ENCODE measurements around the gene CCSER1. TPM values are rescaled to one million over a fixed set of nuclear protein-coding genes. Genes with fewer than 3 reads are reported as not detected.
A peak's percentile ranks its signal among the peaks of the same experiment; 100 is the strongest.
"Not testable (repeated sequence)": the region's sequence is repeated elsewhere in the genome, so short reads cannot be mapped to it uniquely, and the experiment has no call there.

Gene CCSER1
- polyA plus RNA-seq, 1 experiment = not detected

DNA sequence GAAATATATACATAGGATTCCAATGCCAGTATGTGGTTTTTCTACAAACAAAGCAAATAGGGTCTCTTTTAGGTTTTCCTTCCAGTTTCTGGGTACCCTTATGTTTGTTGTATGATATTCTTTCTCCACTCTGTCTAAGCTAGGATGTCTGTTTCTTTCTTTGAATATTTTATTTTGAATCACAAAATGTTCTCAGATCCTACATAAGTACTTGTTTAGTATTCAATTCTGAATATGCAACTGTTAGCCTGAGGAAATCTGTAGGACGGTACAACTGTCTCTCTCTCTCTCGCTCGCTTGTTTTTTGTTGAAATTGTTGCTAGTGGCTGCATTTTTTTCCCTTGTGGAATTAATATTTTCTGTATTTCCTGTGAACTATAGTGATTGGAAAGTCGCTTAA is 163.2 kb downstream of the CCSER1 start:
- CTCF ChIA-PET = no interaction called here

DNA sequence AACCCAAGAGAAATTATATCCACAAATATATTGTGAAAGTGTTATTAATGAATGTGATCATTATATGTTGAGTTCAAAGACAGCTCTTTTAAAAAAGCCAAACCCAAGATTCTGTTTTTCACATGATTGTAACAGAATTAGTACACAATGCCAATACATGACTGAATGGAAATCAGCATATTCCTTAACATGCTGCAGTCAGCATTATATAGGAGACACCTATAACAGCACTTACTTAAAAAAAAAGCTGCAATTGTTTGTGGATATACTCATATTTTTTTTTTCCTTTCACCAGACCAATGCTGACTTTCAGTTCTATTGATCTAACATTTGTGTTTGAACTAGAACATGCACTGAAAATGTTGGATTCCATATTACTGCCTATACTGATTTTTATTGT is 165.2 kb downstream of the CCSER1 start:
- DNase-seq (ENCODE audit: low read depth) = no peak
- no peak overlapping the region for H3K4me3 ChIP-seq (ENCODE audit: low read depth, low read length)
- no peaks in the 10 kb centered on the region for H3K36me3 ChIP-seq (ENCODE audit: control insufficient read depth, insufficient read depth, low read length)
- ChIA-PET POLR2A (no interaction called here), CTCF (no interaction called here)
- TF ChIP-seq, protein P1, sequence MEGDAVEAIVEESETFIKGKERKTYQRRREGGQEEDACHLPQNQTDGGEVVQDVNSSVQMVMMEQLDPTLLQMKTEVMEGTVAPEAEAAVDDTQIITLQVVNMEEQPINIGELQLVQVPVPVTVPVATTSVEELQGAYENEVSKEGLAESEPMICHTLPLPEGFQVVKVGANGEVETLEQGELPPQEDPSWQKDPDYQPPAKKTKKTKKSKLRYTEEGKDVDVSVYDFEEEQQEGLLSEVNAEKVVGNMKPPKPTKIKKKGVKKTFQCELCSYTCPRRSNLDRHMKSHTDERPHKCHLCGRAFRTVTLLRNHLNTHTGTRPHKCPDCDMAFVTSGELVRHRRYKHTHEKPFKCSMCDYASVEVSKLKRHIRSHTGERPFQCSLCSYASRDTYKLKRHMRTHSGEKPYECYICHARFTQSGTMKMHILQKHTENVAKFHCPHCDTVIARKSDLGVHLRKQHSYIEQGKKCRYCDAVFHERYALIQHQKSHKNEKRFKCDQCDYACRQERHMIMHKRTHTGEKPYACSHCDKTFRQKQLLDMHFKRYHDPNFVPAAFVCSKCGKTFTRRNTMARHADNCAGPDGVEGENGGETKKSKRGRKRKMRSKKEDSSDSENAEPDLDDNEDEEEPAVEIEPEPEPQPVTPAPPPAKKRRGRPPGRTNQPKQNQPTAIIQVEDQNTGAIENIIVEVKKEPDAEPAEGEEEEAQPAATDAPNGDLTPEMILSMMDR (IDR thresholded peaks at IDR 0.05; ENCODE audit: insufficient read depth, low read depth, low read length) = no peak
- no peaks in the 10 kb centered on the region for H3K27me3 ChIP-seq (ENCODE audit: control insufficient read depth, insufficient read depth, low read length)

More for the DNA sequence above, 163.2 kb downstream of the CCSER1 start:
- H3K36me3 ChIP-seq (ENCODE audit: control insufficient read depth, insufficient read depth, low read length) = no peaks in the 10 kb centered on the region
- TF ChIP-seq, protein P1 (IDR thresholded peaks at IDR 0.05; ENCODE audit: insufficient read depth, low read depth, low read length) = no peak
- no peak for DNase-seq (ENCODE audit: low read depth)
- H3K4me3 ChIP-seq (ENCODE audit: low read depth, low read length) = no peak overlapping the region
- no peaks in the 10 kb centered on the region for H3K27me3 ChIP-seq (ENCODE audit: control insufficient read depth, insufficient read depth, low read length)
- POLR2A ChIA-PET = no interaction called here

GRCh38 chr4:90293320-90293719 is 166.1 kb downstream of the CCSER1 start:
- no peaks in the 10 kb centered on the region for H3K27me3 ChIP-seq (ENCODE audit: control insufficient read depth, insufficient read depth, low read length)
- DNase-seq (ENCODE audit: low read depth) = no peak
- CTCF ChIA-PET = interaction anchor here (1.1 to 1.7 kb wide), 2 partner anchors 14 to 1067 kb away, joined by 3 to 4 read pairs; no protein-coding TSS in a partner anchor
- POLR2A ChIA-PET = no interaction called here
- no peaks in the 10 kb centered on the region for H3K36me3 ChIP-seq (ENCODE audit: control insufficient read depth, insufficient read depth, low read length)
- TF ChIP-seq, protein P1 (IDR thresholded peaks at IDR 0.05; ENCODE audit: insufficient read depth, low read depth, low read length) = peak; percentile 36
- no peak overlapping the region for H3K4me3 ChIP-seq (ENCODE audit: low read depth, low read length)

DNA sequence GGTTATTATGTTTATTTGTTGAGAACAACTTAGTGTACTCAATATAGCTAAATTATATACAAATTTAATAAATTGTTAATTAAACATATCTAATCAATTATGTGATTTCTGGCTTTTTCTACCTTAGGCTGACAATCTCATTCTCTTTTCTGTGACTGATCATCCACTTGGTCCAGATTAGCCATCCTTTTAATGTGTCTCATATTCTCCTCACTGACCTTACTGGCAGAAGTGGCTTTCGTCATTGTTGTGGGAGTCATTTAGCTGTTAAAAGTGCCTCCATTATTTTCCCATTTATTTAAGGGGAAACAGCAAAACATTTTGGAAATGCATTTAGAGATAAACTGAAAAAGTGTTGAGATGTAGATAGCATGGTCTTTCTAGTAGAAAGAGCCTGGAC is 172.2 kb downstream of the CCSER1 start:
- no peak overlapping the region for H3K4me3 ChIP-seq (ENCODE audit: low read depth, low read length)
- TF ChIP-seq, protein P1 (IDR thresholded peaks at IDR 0.05; ENCODE audit: insufficient read depth, low read depth, low read length) = no peak
- POLR2A ChIA-PET = no interaction called here
- CTCF ChIA-PET = no interaction called here
- no peak for DNase-seq (ENCODE audit: low read depth)
- H3K36me3 ChIP-seq (ENCODE audit: control insufficient read depth, insufficient read depth, low read length) = no peaks in the 10 kb centered on the region
- no peaks in the 10 kb centered on the region for H3K27me3 ChIP-seq (ENCODE audit: control insufficient read depth, insufficient read depth, low read length)

DNA sequence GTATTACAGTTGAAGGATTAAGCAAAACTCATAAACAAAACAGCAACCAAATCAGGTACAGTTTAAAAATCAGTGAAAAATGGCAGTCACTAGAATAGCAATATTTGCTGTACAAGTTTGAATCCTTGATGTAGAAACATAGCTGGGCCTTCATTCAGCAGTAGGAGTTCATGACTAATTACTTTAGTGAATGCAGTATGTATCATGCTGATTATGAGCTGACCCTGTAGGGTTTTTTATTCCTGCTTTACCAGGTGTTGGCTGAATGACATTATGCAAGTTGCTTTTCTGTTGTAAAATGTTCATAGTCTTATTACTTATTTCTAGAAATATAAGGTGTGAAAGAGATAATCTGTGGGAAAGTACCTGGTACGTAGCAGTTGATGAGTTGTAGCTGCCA is 179.6 kb downstream of the CCSER1 start:
- Histone ChIP-seq H3K36me3 (ENCODE audit: control insufficient read depth, insufficient read depth, low read length) (no peaks in the 10 kb centered on the region), H3K27me3 (ENCODE audit: control insufficient read depth, insufficient read depth, low read length) (no peaks in the 10 kb centered on the region), H3K4me3 (ENCODE audit: low read depth, low read length) (no peak overlapping the region)
- no peak for DNase-seq (ENCODE audit: low read depth)
- TF ChIP-seq, protein P1 (IDR thresholded peaks at IDR 0.05; ENCODE audit: insufficient read depth, low read depth, low read length) = no peak
- ChIA-PET POLR2A (no interaction called here), CTCF (interaction anchor here (1.3 kb wide), 1 partner anchor 13 kb away, joined by 4 read pairs; no protein-coding TSS in a partner anchor)

- CTCF ChIA-PET = interaction anchor here (1.8 kb wide), 1 partner anchor 9 kb away, joined by 3 read pairs; no protein-coding TSS in a partner anchor
- POLR2A ChIA-PET; H3K4me3 ChIP-seq (ENCODE audit: low read depth, low read length); H3K27me3 ChIP-seq (ENCODE audit: control insufficient read depth, insufficient read depth, low read length); H3K36me3 ChIP-seq (ENCODE audit: control insufficient read depth, insufficient read depth, low read length); DNase-seq (ENCODE audit: low read depth): not testable (repeated sequence)
Measured at GRCh38 chr4:90317140-90317539, 189.9 kb downstream of the CCSER1 start.

All from BJ (cell line).